Measurements from ENCODE around the gene COX4I2.

DNA sequence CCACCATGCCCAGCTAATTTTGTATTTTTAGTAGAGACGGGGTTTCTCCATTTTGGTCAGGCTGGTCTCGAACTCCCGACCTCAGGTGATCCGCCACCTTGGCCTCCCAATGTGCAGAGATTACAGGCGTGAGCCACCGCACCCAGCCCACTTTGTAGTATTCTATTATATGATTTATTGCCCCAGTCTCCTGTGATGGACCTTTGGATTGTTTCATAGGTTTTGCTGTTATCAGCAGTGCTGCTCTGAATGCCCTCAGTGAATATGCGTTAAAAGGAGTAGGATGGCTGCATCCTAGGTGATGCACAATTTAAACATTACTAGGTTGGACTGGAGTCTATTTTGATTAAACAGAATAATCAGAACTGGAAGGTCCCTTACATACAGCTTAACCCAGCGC is 22.3 kb upstream of the COX4I2 start:
- TF ChIP-seq, protein P1, sequence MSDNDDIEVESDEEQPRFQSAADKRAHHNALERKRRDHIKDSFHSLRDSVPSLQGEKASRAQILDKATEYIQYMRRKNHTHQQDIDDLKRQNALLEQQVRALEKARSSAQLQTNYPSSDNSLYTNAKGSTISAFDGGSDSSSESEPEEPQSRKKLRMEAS (CRISPR knock-in tag; IDR thresholded peaks at IDR 0.05), result no peak
- TF ChIP-seq, protein P2, sequence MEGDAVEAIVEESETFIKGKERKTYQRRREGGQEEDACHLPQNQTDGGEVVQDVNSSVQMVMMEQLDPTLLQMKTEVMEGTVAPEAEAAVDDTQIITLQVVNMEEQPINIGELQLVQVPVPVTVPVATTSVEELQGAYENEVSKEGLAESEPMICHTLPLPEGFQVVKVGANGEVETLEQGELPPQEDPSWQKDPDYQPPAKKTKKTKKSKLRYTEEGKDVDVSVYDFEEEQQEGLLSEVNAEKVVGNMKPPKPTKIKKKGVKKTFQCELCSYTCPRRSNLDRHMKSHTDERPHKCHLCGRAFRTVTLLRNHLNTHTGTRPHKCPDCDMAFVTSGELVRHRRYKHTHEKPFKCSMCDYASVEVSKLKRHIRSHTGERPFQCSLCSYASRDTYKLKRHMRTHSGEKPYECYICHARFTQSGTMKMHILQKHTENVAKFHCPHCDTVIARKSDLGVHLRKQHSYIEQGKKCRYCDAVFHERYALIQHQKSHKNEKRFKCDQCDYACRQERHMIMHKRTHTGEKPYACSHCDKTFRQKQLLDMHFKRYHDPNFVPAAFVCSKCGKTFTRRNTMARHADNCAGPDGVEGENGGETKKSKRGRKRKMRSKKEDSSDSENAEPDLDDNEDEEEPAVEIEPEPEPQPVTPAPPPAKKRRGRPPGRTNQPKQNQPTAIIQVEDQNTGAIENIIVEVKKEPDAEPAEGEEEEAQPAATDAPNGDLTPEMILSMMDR (IDR thresholded peaks at IDR 0.05), result no peak
- TF ChIP-seq ZNF317 (CRISPR knock-in tag; IDR thresholded peaks at IDR 0.05; ENCODE audit: borderline replicate concordance, low read depth) (no peak), CREB1 (CRISPR knock-in tag; IDR thresholded peaks at IDR 0.05) (no peak), TCF7 (CRISPR knock-in tag; IDR thresholded peaks at IDR 0.05; ENCODE audit: low read depth) (no peak), KAT7 (CRISPR knock-in tag; IDR thresholded peaks at IDR 0.05; ENCODE audit: borderline replicate concordance) (no peak)
